ENCODE data around the gene PPP1R9B.

Gene PPP1R9B

GRCh38 chr17:50088952-50089825, 61.3 kb downstream of the PPP1R9B start:
- H3K27me3 ChIP-seq (replicated peaks; ENCODE audit: control insufficient read depth, insufficient read depth, low read length), result no peaks in the 10 kb centered on the region
- no peak overlapping the region for H3K4me3 ChIP-seq (replicated peaks; ENCODE audit: low read depth, low read length)
- DNase-seq (ENCODE audit: extremely low read depth, insufficient read length), result no peak
- no peak for TF ChIP-seq CTCF (IDR thresholded peaks at IDR 0.05; ENCODE audit: insufficient read depth, low read length, poor library complexity, severe bottlenecking)
- H3K36me3 ChIP-seq (ENCODE audit: control insufficient read depth, insufficient read depth, low read length), result no peaks in the 10 kb centered on the region; the same call in 1 of the 2 replicates

GRCh38 chr17:50087912-50088405, 62.5 kb downstream of the PPP1R9B start:
- DNase-seq (ENCODE audit: extremely low read depth, insufficient read length), result no peak
- Histone ChIP-seq H3K27me3 (replicated peaks; ENCODE audit: control insufficient read depth, insufficient read depth, low read length) (no peaks in the 10 kb centered on the region), H3K36me3 (ENCODE audit: control insufficient read depth, insufficient read depth, low read length) (no peaks in the 10 kb centered on the region; the same call in 1 of the 2 replicates), H3K4me3 (replicated peaks; ENCODE audit: low read depth, low read length) (no peak overlapping the region)
- TF ChIP-seq CTCF (IDR thresholded peaks at IDR 0.05; ENCODE audit: insufficient read depth, low read length, poor library complexity, severe bottlenecking), result no peak

- H3K4me3 ChIP-seq (replicated peaks; ENCODE audit: low read depth, low read length), result no peak overlapping the region
- no peaks in the 10 kb centered on the region for H3K27me3 ChIP-seq (replicated peaks; ENCODE audit: control insufficient read depth, insufficient read depth, low read length)
- H3K36me3 ChIP-seq (ENCODE audit: control insufficient read depth, insufficient read depth, low read length), result no peaks in the 10 kb centered on the region; the same call in 1 of the 2 replicates
- peak; percentile 55 for DNase-seq (ENCODE audit: extremely low read depth, insufficient read length)
- peak; percentile 98 for TF ChIP-seq CTCF (IDR thresholded peaks at IDR 0.05; ENCODE audit: insufficient read depth, low read length, poor library complexity, severe bottlenecking)
These were observed 63.1 kb downstream of the PPP1R9B start for GRCh38 chr17:50087246-50087911.
